ENCODE measurements around the gene MED9. TPM values are rescaled to one million over a fixed set of nuclear protein-coding genes. Genes with fewer than 3 reads are reported as not detected.

The MED9 gene
- polyA plus RNA-seq, 1 donor from 2014 or later = 25.1 TPM

GRCh38 chr17:17528696-17529652, 52.2 kb downstream of the MED9 start:
- H4K20me1 ChIP-seq (ENCODE audit: insufficient read depth) = no peaks in the 10 kb centered on the region
- TF ChIP-seq CTCF (IDR thresholded peaks at IDR 0.05; ENCODE audit: poor library complexity, severe bottlenecking) = no peak
- TF ChIP-seq TAF1 (IDR thresholded peaks at IDR 0.05; ENCODE audit: low read depth) = no peak
- TF ChIP-seq REST (IDR thresholded peaks at IDR 0.05; ENCODE audit: borderline replicate concordance) = no peak
- no peak for TF ChIP-seq SMC3 (conservative IDR thresholded peaks at IDR 0.05; ENCODE audit: poor library complexity)
- no peak for TF ChIP-seq RAD21 (conservative IDR thresholded peaks at IDR 0.05)
- no peak for TF ChIP-seq EZH2 (IDR thresholded peaks at IDR 0.05; ENCODE audit: borderline replicate concordance, insufficient read depth, low read length, poor library complexity, severe bottlenecking)
- TF ChIP-seq POLR2AphosphoS5 (IDR thresholded peaks at IDR 0.05) = no peak
- TF ChIP-seq MXI1 (conservative IDR thresholded peaks at IDR 0.05; ENCODE audit: poor library complexity, severe bottlenecking) = no peak
- TF ChIP-seq EP300 (conservative IDR thresholded peaks at IDR 0.05; ENCODE audit: poor library complexity, severe bottlenecking) = no peak

GRCh38 chr17:17531156-17531555, 54.4 kb downstream of the MED9 start:
- no peaks in the 10 kb centered on the region for H3K36me3 ChIP-seq (ENCODE audit: insufficient read depth, low read length)
- H3K9ac ChIP-seq (ENCODE audit: low read length) = peak overlapping the region; percentile 25
- H3K9me3 ChIP-seq (ENCODE audit: low read length) = no peaks in the 10 kb centered on the region
- H2AFZ ChIP-seq (ENCODE audit: low read depth, low read length) = no peak overlapping the region
- H3K4me3 ChIP-seq (ENCODE audit: low read length) = peak overlapping the region; percentile 25
- H3K4me2 ChIP-seq (ENCODE audit: low read length) = peak overlapping the region; percentile 8
- H4K20me1 ChIP-seq (ENCODE audit: insufficient read depth) = no peaks in the 10 kb centered on the region
- peak overlapping the region; percentile 77 for H3K27ac ChIP-seq (ENCODE audit: low read length)
- no peaks in the 10 kb centered on the region for H3F3A ChIP-seq (ENCODE audit: insufficient read depth, low read length, poor library complexity, severe bottlenecking)
- no peaks in the 10 kb centered on the region for H3K27me3 ChIP-seq (ENCODE audit: insufficient read depth, low read depth, low read length)
- H3K79me2 ChIP-seq (replicated peaks; ENCODE audit: insufficient read depth, low read length) = no peaks in the 10 kb centered on the region
- TF ChIP-seq POLR2AphosphoS5 (IDR thresholded peaks at IDR 0.05) = peak; percentile 21
- TF ChIP-seq CTCF (IDR thresholded peaks at IDR 0.05; ENCODE audit: poor library complexity, severe bottlenecking) = no peak
- no peak for TF ChIP-seq SMC3 (conservative IDR thresholded peaks at IDR 0.05; ENCODE audit: poor library complexity)
- no peak for TF ChIP-seq EZH2 (IDR thresholded peaks at IDR 0.05; ENCODE audit: borderline replicate concordance, insufficient read depth, low read length, poor library complexity, severe bottlenecking)
- peak; percentile 12 for TF ChIP-seq RAD21 (conservative IDR thresholded peaks at IDR 0.05)
- no peak for TF ChIP-seq REST (IDR thresholded peaks at IDR 0.05; ENCODE audit: borderline replicate concordance)
- TF ChIP-seq MXI1 (conservative IDR thresholded peaks at IDR 0.05; ENCODE audit: poor library complexity, severe bottlenecking) = no peak
- H3K9me2 ChIP-seq (ENCODE audit: insufficient read depth, low read length) = no peaks in the 10 kb centered on the region

More at GRCh38 chr17:17528696-17529652, 52.2 kb downstream of the MED9 start:
- Histone ChIP-seq H3K9me3 (ENCODE audit: low read length) (no peaks in the 10 kb centered on the region), H2AFZ (ENCODE audit: low read depth, low read length) (no peak overlapping the region), H3K27ac (ENCODE audit: low read length) (no peak overlapping the region), H3K4me2 (ENCODE audit: low read length) (no peak overlapping the region), H3K79me2 (replicated peaks; ENCODE audit: insufficient read depth, low read length) (no peaks in the 10 kb centered on the region), H3K36me3 (ENCODE audit: insufficient read depth, low read length) (no peaks in the 10 kb centered on the region), H3K9me2 (ENCODE audit: insufficient read depth, low read length) (no peaks in the 10 kb centered on the region), H3K9ac (ENCODE audit: low read length) (no peak overlapping the region), H3K4me3 (ENCODE audit: low read length) (no peak overlapping the region), H3F3A (ENCODE audit: insufficient read depth, low read length, poor library complexity, severe bottlenecking) (no peaks in the 10 kb centered on the region), H3K27me3 (ENCODE audit: insufficient read depth, low read depth, low read length) (no peaks in the 10 kb centered on the region)

All from neural cell (in vitro differentiated cells).